HepG2 (cell line): ENCODE measurements around the gene INPP1. TPM values are rescaled to one million over a fixed set of nuclear protein-coding genes. Genes with fewer than 3 reads are reported as not detected.

Source experiments
- ATF3 ChIP-seq: sonication (generic); formaldehyde crosslinking; IDR thresholded peaks from 2 replicates; pipeline ENCODE4 v1.4.0; 2020; ENCODE audit warnings: missing genetic modification reagents
- CHCHD3 ChIP-seq: sonication (generic); formaldehyde crosslinking; IDR thresholded peaks from 2 replicates; pipeline ENCODE4 v1.8.0; 2022; ENCODE audit warnings: mild to moderate bottlenecking, missing genetic modification reagents, moderate library complexity
- FOXO4 ChIP-seq: sonication (generic); formaldehyde crosslinking; conservative IDR thresholded peaks from 2 replicates; pipeline ENCODE4 v1.8.1; 2023; ENCODE audit warnings: missing genetic modification reagents
- KAT7 ChIP-seq: IDR thresholded peaks from 2 replicates; pipeline ENCODE4 v1.6.1; 2018; ENCODE audit warnings: borderline replicate concordance, missing compliant biosample characterization
- MAFG ChIP-seq: sonication (generic); formaldehyde crosslinking; IDR thresholded peaks from 2 replicates; pipeline ENCODE4 v1.5.1; 2020; ENCODE audit warnings: mild to moderate bottlenecking, missing genetic modification reagents
- MAZ ChIP-seq, 2 experiments: sonication (generic) in 1 of 2; formaldehyde crosslinking in 1 of 2; IDR thresholded peaks; 2 replicates each; pipeline versions ENCODE4 v1.5.0 to v1.6.1; 2012 to 2020; ENCODE audit warnings: low read depth in 2 of 2, mild to moderate bottlenecking in 2 of 2, borderline replicate concordance in 1 of 2, improper control_type of control experiment in 1 of 2, low read length in 1 of 2, missing genetic modification reagents in 1 of 2, moderate library complexity in 1 of 2
- NONO ChIP-seq, 2 experiments: fragments of 450-650 bp in 1 of 2; sonication (generic) in 1 of 2; formaldehyde crosslinking in 1 of 2; IDR thresholded peaks in 1 of 2; conservative IDR thresholded peaks in 1 of 2; 2 replicates each; pipeline versions ENCODE4 v1.6.1 to v1.8.0; 2017 to 2022; ENCODE audit warnings: mild to moderate bottlenecking in 1 of 2, missing genetic modification reagents in 1 of 2, moderate library complexity in 1 of 2
- POGZ ChIP-seq: sonication (generic); formaldehyde crosslinking; IDR thresholded peaks from 2 replicates; pipeline ENCODE4 v1.4.0; 2020; ENCODE audit warnings: mild to moderate bottlenecking, missing genetic modification reagents
- TCF7L2 ChIP-seq: IDR thresholded peaks from 2 replicates; pipeline ENCODE4 v1.6.1; 2011; ENCODE audit warnings: mild to moderate bottlenecking, low read depth, low read length, moderate library complexity
- U2AF2 ChIP-seq: fragments of 200-400 bp; formaldehyde crosslinking; IDR thresholded peaks from 2 replicates; pipeline ENCODE4 v1.6.1; 2017; ENCODE audit warnings: low read depth, mild to moderate bottlenecking, low read length
- ZFAT ChIP-seq: sonication (generic); formaldehyde crosslinking; conservative IDR thresholded peaks from 2 replicates; pipeline ENCODE4 v1.8.1; 2023; ENCODE audit warnings: missing genetic modification reagents, inconsistent platforms
- ZMAT3 ChIP-seq: sonication (generic); formaldehyde crosslinking; conservative IDR thresholded peaks from 2 replicates; pipeline ENCODE4 v1.7.0; 2021; ENCODE audit warnings: missing genetic modification reagents
- ZMYM4 ChIP-seq: sonication (generic); formaldehyde crosslinking; IDR thresholded peaks from 2 replicates; pipeline ENCODE4 v1.8.1; 2023; ENCODE audit warnings: mild to moderate bottlenecking, missing genetic modification reagents
- ZNF20 ChIP-seq: sonication (generic); formaldehyde crosslinking; IDR thresholded peaks from 2 replicates; pipeline ENCODE4 v1.4.0; 2020; ENCODE audit warnings: mild to moderate bottlenecking, moderate library complexity, missing genetic modification reagents
- ZNF30 ChIP-seq: sonication (generic); formaldehyde crosslinking; IDR thresholded peaks from 2 replicates; pipeline ENCODE4 v1.5.0; 2020; ENCODE audit warnings: mild to moderate bottlenecking, missing genetic modification reagents
- ZNF317 ChIP-seq: sonication (generic); formaldehyde crosslinking; IDR thresholded peaks from 2 replicates; pipeline ENCODE4 v1.5.0; 2020; ENCODE audit warnings: mild to moderate bottlenecking, missing genetic modification reagents
- ZNF552 ChIP-seq: sonication (generic); formaldehyde crosslinking; IDR thresholded peaks from 2 replicates; pipeline ENCODE4 v1.9.0; 2022; ENCODE audit warnings: missing genetic modification reagents, mild to moderate bottlenecking, borderline replicate concordance
- ZNF761 ChIP-seq: sonication (generic); formaldehyde crosslinking; conservative IDR thresholded peaks from 2 replicates; pipeline ENCODE4 v1.4.0; 2020; ENCODE audit warnings: mild to moderate bottlenecking, missing genetic modification reagents
- ZNF788 ChIP-seq: sonication (generic); formaldehyde crosslinking; IDR thresholded peaks from 2 replicates; pipeline ENCODE4 v1.5.0; 2020; ENCODE audit warnings: mild to moderate bottlenecking, missing genetic modification reagents, borderline replicate concordance
- ZSCAN12 ChIP-seq: sonication (generic); formaldehyde crosslinking; IDR thresholded peaks from 2 replicates; pipeline ENCODE4 v1.9.0; 2021; ENCODE audit warnings: mild to moderate bottlenecking, missing genetic modification reagents
- polyA plus RNA-seq, 8 experiments: library from polyadenylated mRNA; depleted of rRNA in 3 of 8; stranded (reverse) in 7 of 8; unstranded in 1 of 8; fragments of >200 nt; fragmentation: Illumina TruSeq in 4 of 8; extraction: Trizol in 4 of 8; gene quantifications; 2 replicates each; pipeline versions ENCODE4 v1.2.1 to v1.2.3, GENCODE V29; 2011 to 2016; ENCODE audit warnings: low read depth in 4 of 8, missing spikeins in 1 of 8, mixed read lengths in 1 of 8; ENCODE audit not compliant: insufficient read depth in 1 of 8
- total RNA-seq, 5 experiments: library from RNA; depleted of rRNA; stranded (reverse); fragments of >200 nt; fragmentation: Illumina TruSeq; extraction: Trizol; gene quantifications; 2 replicates each; pipeline ENCODE4 v1.2.3, GENCODE V29; 2016; ENCODE audit warnings: low read depth in 1 of 5
- TF ChIP-seq, protein P1 (sequence below): sonication (generic); formaldehyde crosslinking; IDR thresholded peaks from 2 replicates; pipeline ENCODE4 v1.4.0; 2020; ENCODE audit warnings: mild to moderate bottlenecking, missing genetic modification reagents
- TF ChIP-seq, protein P2 (sequence below): sonication (generic); formaldehyde crosslinking; IDR thresholded peaks from 2 replicates; pipeline ENCODE4 v1.9.0; 2021; ENCODE audit warnings: missing genetic modification reagents, borderline replicate concordance

The INPP1 gene
- total and polyA plus RNA-seq, 2 of the 13 experiments (the other 11 are each of a cell fraction or from before 2014, with no cell fraction given) = 10.0 to 13.3 TPM

DNA sequence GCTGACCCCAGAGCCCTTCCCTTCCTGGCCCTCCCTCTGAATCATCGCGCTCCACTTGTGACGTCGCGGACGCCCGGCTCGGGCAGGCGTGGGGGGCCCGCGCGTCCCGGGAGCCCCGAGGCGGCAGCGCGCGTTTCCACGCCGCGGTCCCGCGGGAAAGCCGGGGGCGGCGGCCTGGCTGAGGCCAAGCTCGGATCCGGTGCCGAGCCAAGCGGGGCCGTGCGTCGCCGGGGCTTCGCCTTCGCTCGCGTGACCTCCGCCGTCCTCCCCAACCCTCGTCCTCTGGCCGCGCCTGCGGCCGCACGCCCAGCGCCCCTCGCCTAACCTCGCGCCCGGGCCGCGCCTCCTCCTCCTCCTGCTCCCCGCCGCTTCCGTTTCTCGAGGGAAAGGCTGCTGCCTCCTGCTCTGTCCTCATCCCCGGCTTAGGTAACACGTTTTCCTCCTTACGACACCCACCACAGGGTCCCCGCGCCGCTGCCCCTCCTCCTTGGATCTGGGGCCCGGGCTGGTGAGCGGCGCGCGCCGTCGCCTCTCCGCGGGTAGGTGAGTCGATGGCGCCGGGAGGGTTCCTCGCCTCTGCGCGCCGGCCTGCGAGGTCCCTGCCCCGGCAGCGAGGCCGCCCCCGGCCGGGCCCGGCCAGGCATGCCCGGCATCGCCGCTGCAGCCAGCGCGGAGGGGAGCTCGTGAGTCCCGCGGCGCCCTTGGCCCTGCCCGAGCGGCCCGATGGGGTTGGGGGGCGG is at the start of gene INPP1 (continued):
- TF ChIP-seq, protein P1, sequence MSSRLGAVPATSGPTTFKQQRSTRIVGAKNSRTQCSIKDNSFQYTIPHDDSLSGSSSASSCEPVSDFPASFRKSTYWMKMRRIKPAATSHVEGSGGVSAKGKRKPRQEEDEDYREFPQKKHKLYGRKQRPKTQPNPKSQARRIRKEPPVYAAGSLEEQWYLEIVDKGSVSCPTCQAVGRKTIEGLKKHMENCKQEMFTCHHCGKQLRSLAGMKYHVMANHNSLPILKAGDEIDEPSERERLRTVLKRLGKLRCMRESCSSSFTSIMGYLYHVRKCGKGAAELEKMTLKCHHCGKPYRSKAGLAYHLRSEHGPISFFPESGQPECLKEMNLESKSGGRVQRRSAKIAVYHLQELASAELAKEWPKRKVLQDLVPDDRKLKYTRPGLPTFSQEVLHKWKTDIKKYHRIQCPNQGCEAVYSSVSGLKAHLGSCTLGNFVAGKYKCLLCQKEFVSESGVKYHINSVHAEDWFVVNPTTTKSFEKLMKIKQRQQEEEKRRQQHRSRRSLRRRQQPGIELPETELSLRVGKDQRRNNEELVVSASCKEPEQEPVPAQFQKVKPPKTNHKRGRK = no peak
- TF ChIP-seq TCF7L2 = no peak
- peak; percentile 95; the same call in 1 of the 2 replicates for TF ChIP-seq ZNF552
- TF ChIP-seq ZNF761 (CRISPR knock-in tag) = no peak; the same call in 1 of the 2 replicates
- TF ChIP-seq ATF3 = peak; percentile 57; the same call in 1 of the 2 replicates
- TF ChIP-seq ZFAT (CRISPR knock-in tag) = no peak; the same call in 1 of the 2 replicates
- TF ChIP-seq ZMAT3 (CRISPR knock-in tag) = peak; percentile 79; the same call in 1 of the 2 replicates
- no peak; the same call in 1 of the 2 replicates for TF ChIP-seq MAFG
- peak; percentile 95 for TF ChIP-seq ZNF30 (CRISPR knock-in tag)
- peak; percentile 93 for TF ChIP-seq ZMYM4 (CRISPR knock-in tag)
- no peak for TF ChIP-seq U2AF2
- no peak for TF ChIP-seq ZSCAN12 (CRISPR knock-in tag)
- no peak for TF ChIP-seq ZNF20 (CRISPR knock-in tag)
- TF ChIP-seq MAZ (IDR thresholded peaks at IDR 0.05; ENCODE audit: borderline replicate concordance, low read depth, low read length) = no peak; the same call in 1 of the 2 replicates
- peak; percentile 94 for TF ChIP-seq MAZ (CRISPR knock-in tag; IDR thresholded peaks at IDR 0.05; ENCODE audit: low read depth)
- TF ChIP-seq FOXO4 (CRISPR knock-in tag) = no peak
- peak; percentile 97; the same call in 1 of the 2 replicates for TF ChIP-seq KAT7 (CRISPR knock-in tag)
- TF ChIP-seq, protein P2, sequence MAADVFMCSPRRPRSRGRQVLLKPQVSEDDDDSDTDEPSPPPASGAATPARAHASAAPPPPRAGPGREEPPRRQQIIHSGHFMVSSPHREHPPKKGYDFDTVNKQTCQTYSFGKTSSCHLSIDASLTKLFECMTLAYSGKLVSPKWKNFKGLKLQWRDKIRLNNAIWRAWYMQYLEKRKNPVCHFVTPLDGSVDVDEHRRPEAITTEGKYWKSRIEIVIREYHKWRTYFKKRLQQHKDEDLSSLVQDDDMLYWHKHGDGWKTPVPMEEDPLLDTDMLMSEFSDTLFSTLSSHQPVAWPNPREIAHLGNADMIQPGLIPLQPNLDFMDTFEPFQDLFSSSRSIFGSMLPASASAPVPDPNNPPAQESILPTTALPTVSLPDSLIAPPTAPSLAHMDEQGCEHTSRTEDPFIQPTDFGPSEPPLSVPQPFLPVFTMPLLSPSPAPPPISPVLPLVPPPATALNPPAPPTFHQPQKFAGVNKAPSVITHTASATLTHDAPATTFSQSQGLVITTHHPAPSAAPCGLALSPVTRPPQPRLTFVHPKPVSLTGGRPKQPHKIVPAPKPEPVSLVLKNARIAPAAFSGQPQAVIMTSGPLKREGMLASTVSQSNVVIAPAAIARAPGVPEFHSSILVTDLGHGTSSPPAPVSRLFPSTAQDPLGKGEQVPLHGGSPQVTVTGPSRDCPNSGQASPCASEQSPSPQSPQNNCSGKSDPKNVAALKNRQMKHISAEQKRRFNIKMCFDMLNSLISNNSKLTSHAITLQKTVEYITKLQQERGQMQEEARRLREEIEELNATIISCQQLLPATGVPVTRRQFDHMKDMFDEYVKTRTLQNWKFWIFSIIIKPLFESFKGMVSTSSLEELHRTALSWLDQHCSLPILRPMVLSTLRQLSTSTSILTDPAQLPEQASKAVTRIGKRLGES (CRISPR knock-in tag) = no peak
- no peak for TF ChIP-seq NONO (IDR thresholded peaks at IDR 0.05)
- TF ChIP-seq NONO (CRISPR knock-in tag; conservative IDR thresholded peaks at IDR 0.05) = peak; percentile 51
- no peak; the same call in none of the 2 replicates for TF ChIP-seq ZNF788 (CRISPR knock-in tag)
- no peak for TF ChIP-seq POGZ (CRISPR knock-in tag)
- no peak for TF ChIP-seq ZNF317 (CRISPR knock-in tag)
- TF ChIP-seq CHCHD3 (CRISPR knock-in tag) = peak; percentile 86
